Mucosa of rectum (tissue), 2 donors: ENCODE measurements around the gene MTUS2.
"Not testable (repeated sequence)": the region's sequence is repeated elsewhere in the genome, so short reads cannot be mapped to it uniquely, and the experiment has no call there.

ENCODE experiments used
- H3K27ac ChIP-seq, 2 donors: one replicate each; pipeline ENCODE4 v1.7.0; 2013; ENCODE audit warnings: inconsistent platforms in 2 of 2, low read depth in 2 of 2, low read length in 2 of 2
- H3K27me3 ChIP-seq, 2 donors: one replicate each; pipeline ENCODE4 v1.7.0; 2013; ENCODE audit warnings: low read length in 2 of 2; ENCODE audit not compliant: control insufficient read depth in 2 of 2, insufficient read depth in 2 of 2
- H3K36me3 ChIP-seq, 2 donors: one replicate each; pipeline ENCODE4 v1.7.0; 2013; ENCODE audit warnings: low read length in 2 of 2; ENCODE audit not compliant: control insufficient read depth in 2 of 2, insufficient read depth in 2 of 2
- H3K4me1 ChIP-seq, 2 donors: one replicate each; pipeline ENCODE4 v1.7.0; 2013; ENCODE audit warnings: low read length in 2 of 2, mild to moderate bottlenecking in 1 of 2; ENCODE audit not compliant: control insufficient read depth in 2 of 2, insufficient read depth in 2 of 2
- H3K4me3 ChIP-seq, 2 donors: one replicate each; pipeline ENCODE4 v1.7.0; 2013; ENCODE audit warnings: low read length in 2 of 2
- H3K9ac ChIP-seq, 2 donors: one replicate each; pipeline ENCODE4 v1.7.0; 2013; ENCODE audit warnings: low read length in 2 of 2, low read depth in 1 of 2, mild to moderate bottlenecking in 1 of 2
- H3K9me3 ChIP-seq, 2 donors: one replicate each; pipeline ENCODE4 v1.7.0; 2013; ENCODE audit warnings: low read length in 2 of 2; ENCODE audit not compliant: control insufficient read depth in 2 of 2
- donor health status: healthy.
- donor health status: Normal muscosa, but diverticular disease.

The MTUS2 gene

GRCh38 chr13:28978574-28978973 is 158.4 kb downstream of the MTUS2 start:
- no peaks in the 10 kb centered on the region for H3K27me3 ChIP-seq
- H3K9ac ChIP-seq, result no peak overlapping the region
- H3K36me3 ChIP-seq, result no peaks in the 10 kb centered on the region
- H3K4me3 ChIP-seq, result no peak overlapping the region
- no peaks in the 10 kb centered on the region for H3K4me1 ChIP-seq
- H3K9me3 ChIP-seq, result no peaks in the 10 kb centered on the region
- H3K27ac ChIP-seq, result no peak overlapping the region

GRCh38 chr13:28981530-28981929 is 161.4 kb downstream of the MTUS2 start:
- H3K27ac ChIP-seq, result no peak overlapping the region
- no peak overlapping the region for H3K9ac ChIP-seq
- H3K9me3 ChIP-seq, result no peaks in the 10 kb centered on the region
- H3K4me1 ChIP-seq, result no peaks in the 10 kb centered on the region
- no peak overlapping the region for H3K4me3 ChIP-seq
- no peaks in the 10 kb centered on the region for H3K36me3 ChIP-seq
- no peaks in the 10 kb centered on the region for H3K27me3 ChIP-seq

- Histone ChIP-seq H3K4me3 (no peak overlapping the region), H3K36me3 (no peaks in the 10 kb centered on the region), H3K4me1 (no peaks in the 10 kb centered on the region), H3K27me3 (no peaks in the 10 kb centered on the region), H3K9me3 (no peaks in the 10 kb centered on the region), H3K9ac (no peak overlapping the region), H3K27ac (no peak overlapping the region)
These were observed 163.5 kb downstream of the MTUS2 start for GRCh38 chr13:28983641-28984040.

- no peak overlapping the region for H3K9ac ChIP-seq
- H3K27me3 ChIP-seq, result no peaks in the 10 kb centered on the region
- no peak overlapping the region for H3K4me3 ChIP-seq
- H3K36me3 ChIP-seq, result no peaks in the 10 kb centered on the region
- H3K27ac ChIP-seq, result no peak overlapping the region
- H3K9me3 ChIP-seq, result peaks cover 0 to 2% of the 10 kb centered on the region in 2 donors
- no peaks in the 10 kb centered on the region for H3K4me1 ChIP-seq
These were observed 164.2 kb downstream of the MTUS2 start for GRCh38 chr13:28984326-28984725.

- peaks cover 0 to 2% of the 10 kb centered on the region in 2 donors for H3K9me3 ChIP-seq
- no peaks in the 10 kb centered on the region for H3K36me3 ChIP-seq
- H3K4me1 ChIP-seq, result no peaks in the 10 kb centered on the region
- H3K4me3 ChIP-seq, result no peak overlapping the region
- H3K27me3 ChIP-seq, result no peaks in the 10 kb centered on the region
- H3K9ac ChIP-seq, result no peak overlapping the region
- H3K27ac ChIP-seq, result no peak overlapping the region
These were observed 164.7 kb downstream of the MTUS2 start for GRCh38 chr13:28984825-28985224.

GRCh38 chr13:28990378-28990777 is 170.2 kb downstream of the MTUS2 start:
- not testable (repeated sequence) for H3K27me3 ChIP-seq, H3K36me3 ChIP-seq, H3K9ac ChIP-seq, H3K27ac ChIP-seq, H3K4me1 ChIP-seq, H3K9me3 ChIP-seq, H3K4me3 ChIP-seq

GRCh38 chr13:28991764-28992163 is 171.6 kb downstream of the MTUS2 start:
- H3K4me3 ChIP-seq, result no peak overlapping the region
- H3K36me3 ChIP-seq, result no peaks in the 10 kb centered on the region
- no peaks in the 10 kb centered on the region for H3K4me1 ChIP-seq
- no peak overlapping the region for H3K9ac ChIP-seq
- no peak overlapping the region for H3K27ac ChIP-seq
- H3K9me3 ChIP-seq, result peaks cover 3 to 4% of the 10 kb centered on the region in 2 donors
- H3K27me3 ChIP-seq, result no peaks in the 10 kb centered on the region

- Histone ChIP-seq H3K4me3 (no peak overlapping the region), H3K27me3 (no peaks in the 10 kb centered on the region), H3K27ac (no peak overlapping the region), H3K36me3 (no peaks in the 10 kb centered on the region), H3K9me3 (no peaks in the 10 kb centered on the region), H3K4me1 (no peaks in the 10 kb centered on the region), H3K9ac (no peak overlapping the region)
These were observed 180.7 kb downstream of the MTUS2 start for GRCh38 chr13:29000826-29001225.

GRCh38 chr13:29005035-29005762 is 185.1 kb downstream of the MTUS2 start:
- Histone ChIP-seq H3K4me1 (no peaks in the 10 kb centered on the region), H3K27me3 (no peaks in the 10 kb centered on the region), H3K36me3 (no peaks in the 10 kb centered on the region), H3K4me3 (no peak overlapping the region), H3K9ac (no peak overlapping the region), H3K27ac (no peak overlapping the region), H3K9me3 (no peaks in the 10 kb centered on the region)

GRCh38 chr13:29005763-29006120 is 185.6 kb downstream of the MTUS2 start:
- no peaks in the 10 kb centered on the region for H3K27me3 ChIP-seq
- no peaks in the 10 kb centered on the region for H3K36me3 ChIP-seq
- no peak overlapping the region for H3K9ac ChIP-seq
- no peak overlapping the region for H3K27ac ChIP-seq
- no peaks in the 10 kb centered on the region for H3K9me3 ChIP-seq
- H3K4me1 ChIP-seq, result no peaks in the 10 kb centered on the region
- H3K4me3 ChIP-seq, result no peak overlapping the region
